Stomach (tissue), 9 donors: ENCODE data around the gene C4orf36. TPM values are rescaled to one million over a fixed set of nuclear protein-coding genes. Genes with fewer than 3 reads are reported as not detected.

Source experiments
- DNase-seq, 2 donors: peaks; one replicate each; pipeline versions ENCODE4 v3.0.0 to v3.0.0-alpha.2; 2013 to 2019
- H3K27ac ChIP-seq, 5 donors: fragments of 200-600 bp in 4 of 5; sonication (generic) in 4 of 5; one replicate each; pipeline ENCODE4 v1.5.1; 2013 to 2019; ENCODE audit warnings: mild to moderate bottlenecking in 1 of 5, moderate library complexity in 1 of 5
- H3K27me3 ChIP-seq, 3 donors: fragments of 200-600 bp; sonication (generic); one replicate each; pipeline ENCODE4 v1.5.1; 2017 to 2019; ENCODE audit warnings: mixed run types in 1 of 3
- H3K36me3 ChIP-seq, 4 donors: fragments of 200-600 bp; sonication (generic); 1 replicate in 3 of 4; 2 replicates in 1 of 4; pipeline ENCODE4 v1.5.1; 2016 to 2019
- H3K4me1 ChIP-seq, 4 donors: fragments of 200-600 bp; sonication (generic); one replicate each; pipeline ENCODE4 v1.5.1; 2016 to 2019
- H3K4me3 ChIP-seq, 4 donors: fragments of 200-600 bp; sonication (generic) in 3 of 4; one replicate each; pipeline ENCODE4 v1.5.1; 2016 to 2019; ENCODE audit warnings: mild to moderate bottlenecking in 1 of 4
- H3K9me3 ChIP-seq, 4 donors: fragments of 200-600 bp; sonication (generic); one replicate each; pipeline ENCODE4 v1.5.1; 2016 to 2019
- CTCF ChIP-seq, 7 experiments: fragments of 450-650 bp in 4 of 7; fragments of 200-600 bp in 3 of 7; sonication (generic) in 3 of 7; IDR thresholded peaks; one replicate each; pipeline ENCODE4 v1.5.1; 2016 to 2019; ENCODE audit warnings: antibody characterized with exemption in 7 of 7, control low read depth in 2 of 7, mild to moderate bottlenecking in 1 of 7
- EP300 ChIP-seq: sonication (generic); formaldehyde crosslinking; IDR thresholded peaks from one replicate; pipeline ENCODE4 v1.6.1; 2017; ENCODE audit warnings: antibody characterized with exemption
- POLR2A ChIP-seq, 4 donors: fragments of 450-650 bp; IDR thresholded peaks; one replicate each; pipeline ENCODE4 v1.6.1; 2016; ENCODE audit warnings: antibody characterized with exemption in 4 of 4, control low read depth in 2 of 4, mild to moderate bottlenecking in 1 of 4, moderate library complexity in 1 of 4
- POLR2AphosphoS5 ChIP-seq, 3 donors: sonication (generic); formaldehyde crosslinking; IDR thresholded peaks; one replicate each; pipeline ENCODE4 v1.6.1; 2016; ENCODE audit warnings: antibody characterized with exemption in 3 of 3
- WGBS, 5 donors: extraction: QIAGEN DNeasy Blood & Tissue Kit in 3 of 5; methylation state at CpG; one replicate each; pipeline versions ENCODE4 v1.1.5 to v1.1.7; 2013 to 2018; 5-methylcytosine and 5-hydroxymethylcytosine counted together
- intact Hi-C: fragments of 100-400 bp; cut with DNase I; formaldehyde crosslinking; loops from one replicate; pipeline ENCODE4 v1.15.1; 2023; ENCODE audit warnings: low total_unique reads
- polyA plus RNA-seq, 3 donors: library from polyadenylated mRNA; stranded (reverse); fragments of 200-250 nt; gene quantifications; one replicate each; pipeline ENCODE4 v1.2.3, GENCODE V29; 2013
- total RNA-seq, 5 donors: library from RNA; depleted of rRNA; stranded (reverse); fragments of >200 nt; gene quantifications; one replicate each; pipeline versions ENCODE4 v1.1.0 to v1.2.3, GENCODE V29; 2014 to 2016
- donor health status: healthy with polysubstance abuse.
- donor health status: Bipolar disorder and iron deficiency.
- donor health status: healthy.

C4orf36 gene
- total and polyA plus RNA-seq, 8 donors, result 1.7 to 3.1 TPM; not detected in 6

- Histone ChIP-seq H3K4me3 (no peak overlapping the region), H3K4me1 (peaks cover 0 to 10% (median 0%) of the 10 kb centered on the region in 4 donors), H3K36me3 (no peaks in the 10 kb centered on the region), H3K9me3 (no peaks in the 10 kb centered on the region), H3K27me3 (no peaks in the 10 kb centered on the region), H3K27ac (no peak overlapping the region)
- no peak for TF ChIP-seq CTCF (IDR thresholded peaks at IDR 0.05)
- no peak for TF ChIP-seq EP300
- TF ChIP-seq POLR2AphosphoS5 (IDR thresholded peaks at IDR 0.05), result no peak
- TF ChIP-seq POLR2A (IDR thresholded peaks at IDR 0.05), result no peak
- DNase-seq, result no peak
- WGBS, 5 donors, result 68 to 79% (median 74%) methylated on average over 5 of the region's 5 CpGs
- intact Hi-C loops, result no loop called here
Measured at GRCh38 chr4:86845593-86845992, 46.6 kb downstream of the C4orf36 start.

- Histone ChIP-seq H3K4me3 (no peak overlapping the region), H3K36me3 (no peaks in the 10 kb centered on the region), H3K27me3 (no peaks in the 10 kb centered on the region), H3K27ac (no peak overlapping the region), H3K9me3 (no peaks in the 10 kb centered on the region), H3K4me1 (peaks cover 0 to under 1% (median 0%) of the 10 kb centered on the region in 4 donors)
- TF ChIP-seq CTCF (IDR thresholded peaks at IDR 0.05) (no peak), EP300 (no peak), POLR2A (IDR thresholded peaks at IDR 0.05) (no peak), POLR2AphosphoS5 (IDR thresholded peaks at IDR 0.05) (no peak)
- DNase-seq, result no peak
- intact Hi-C loops, result no loop called here
- WGBS, 5 donors, result 56 to 76% (median 57%) methylated on average over 1 of the region's 1 CpG
Measured at GRCh38 chr4:86841309-86841708, 50.9 kb downstream of the C4orf36 start.

GRCh38 chr4:86840858-86841257 is 51.4 kb downstream of the C4orf36 start:
- Histone ChIP-seq H3K27me3 (no peaks in the 10 kb centered on the region), H3K4me1 (no peaks in the 10 kb centered on the region), H3K36me3 (no peaks in the 10 kb centered on the region), H3K4me3 (no peak overlapping the region), H3K9me3 (no peaks in the 10 kb centered on the region), H3K27ac (no peak overlapping the region)
- intact Hi-C loops, result no loop called here
- TF ChIP-seq EP300, result no peak
- TF ChIP-seq CTCF (IDR thresholded peaks at IDR 0.05), result no peak
- TF ChIP-seq POLR2A (IDR thresholded peaks at IDR 0.05), result no peak
- TF ChIP-seq POLR2AphosphoS5 (IDR thresholded peaks at IDR 0.05), result no peak
- no peak for DNase-seq
- 37 to 83% (median 59%) methylated on average over 1 of the region's 1 CpG for WGBS, 5 donors

- Histone ChIP-seq H3K27ac (no peak overlapping the region), H3K9me3 (no peaks in the 10 kb centered on the region), H3K4me1 (no peaks in the 10 kb centered on the region), H3K36me3 (no peaks in the 10 kb centered on the region), H3K27me3 (no peaks in the 10 kb centered on the region), H3K4me3 (no peak overlapping the region)
- 63 to 87% (median 76%) methylated on average over 5 of the region's 5 CpGs for WGBS, 5 donors
- intact Hi-C loops, result no loop called here
- TF ChIP-seq POLR2A (IDR thresholded peaks at IDR 0.05) (no peak), CTCF (IDR thresholded peaks at IDR 0.05) (no peak), EP300 (no peak), POLR2AphosphoS5 (IDR thresholded peaks at IDR 0.05) (no peak)
- DNase-seq, result no peak
Measured at GRCh38 chr4:86837691-86838503, 54.3 kb downstream of the C4orf36 start.
